Stimulated activated naive CD8-positive, alpha-beta T cell treated with anti-CD3 and anti-CD28 coated beads, Interleukin-15, Interleukin-2, amounts not matched to agents 100 U/mL and 50 U/mL, for 24 hours (primary cell): Measurements from ENCODE around the gene USP4.
A peak's percentile ranks its signal among the peaks of the same experiment; 100 is the strongest.
"Not testable (repeated sequence)": the region's sequence is repeated elsewhere in the genome, so short reads cannot be mapped to it uniquely, and the experiment has no call there.

Experiments used
- ATAC-seq: fragments of 150-1000 bp; cut with Tn5 transposase; one replicate; pipeline ENCODE4 v1.10.0; 2021
- DNase-seq: peaks from one replicate; pipeline ENCODE4 v3.0.0; 2021

USP4 gene

DNA sequence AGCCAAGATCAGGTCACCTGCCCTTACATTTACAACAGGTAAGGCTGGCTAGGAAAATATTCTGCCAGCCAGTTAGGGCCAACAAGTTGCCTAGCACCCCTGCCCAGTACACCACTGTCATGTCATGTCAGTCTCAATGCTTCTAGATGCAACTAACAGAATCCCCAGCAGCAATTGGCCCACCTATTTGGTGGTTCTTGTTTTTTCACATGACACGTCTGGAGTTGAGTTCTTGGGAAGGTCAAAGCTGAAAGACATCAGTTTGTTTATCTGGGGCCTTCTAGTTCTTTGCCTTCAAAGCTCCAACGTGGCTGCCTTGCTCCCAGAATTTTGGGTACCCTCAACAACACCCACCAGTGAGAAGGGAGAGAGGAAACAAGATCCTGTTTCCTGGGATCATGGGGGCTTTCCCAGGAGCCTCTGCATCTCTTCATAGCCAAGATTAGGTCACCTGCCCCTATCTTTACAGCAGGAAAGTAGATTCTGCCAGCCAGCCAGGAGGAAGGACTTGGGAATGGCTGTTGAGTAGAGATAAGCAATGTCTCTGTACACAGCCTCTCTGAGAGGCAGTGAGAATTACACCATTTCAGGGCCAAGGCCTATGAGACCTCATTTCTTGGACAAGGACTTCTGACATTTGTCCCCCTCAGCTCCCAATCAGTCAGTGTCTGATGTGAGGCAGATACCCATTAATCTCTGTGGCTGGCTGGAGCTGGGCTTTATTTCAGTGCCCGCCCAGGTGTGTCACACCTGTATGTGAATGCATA is 9.7 kb upstream of the USP4 start:
- ATAC-seq: no peak
- no peak for DNase-seq

DNA sequence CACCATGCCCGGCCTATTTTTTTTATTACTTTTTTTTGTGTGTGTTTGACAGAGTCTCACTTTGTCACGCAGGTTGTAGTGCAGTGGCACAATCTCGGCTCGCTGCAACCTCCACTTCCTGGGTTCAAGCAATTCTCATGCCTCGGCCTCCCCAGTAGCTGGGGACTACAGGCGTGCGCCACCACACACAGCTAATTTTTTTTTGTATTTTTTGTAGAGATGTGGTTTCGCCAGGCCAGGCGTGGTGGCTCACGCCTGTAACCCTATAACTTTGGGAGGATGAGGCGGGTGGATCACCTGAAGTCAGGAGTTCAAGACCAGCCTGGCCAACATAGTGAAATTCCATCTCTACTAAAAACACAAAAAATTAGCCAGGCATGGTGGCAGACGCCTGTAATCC is 8.5 kb upstream of the USP4 start:
- ATAC-seq, DNase-seq: not testable (repeated sequence)

DNA sequence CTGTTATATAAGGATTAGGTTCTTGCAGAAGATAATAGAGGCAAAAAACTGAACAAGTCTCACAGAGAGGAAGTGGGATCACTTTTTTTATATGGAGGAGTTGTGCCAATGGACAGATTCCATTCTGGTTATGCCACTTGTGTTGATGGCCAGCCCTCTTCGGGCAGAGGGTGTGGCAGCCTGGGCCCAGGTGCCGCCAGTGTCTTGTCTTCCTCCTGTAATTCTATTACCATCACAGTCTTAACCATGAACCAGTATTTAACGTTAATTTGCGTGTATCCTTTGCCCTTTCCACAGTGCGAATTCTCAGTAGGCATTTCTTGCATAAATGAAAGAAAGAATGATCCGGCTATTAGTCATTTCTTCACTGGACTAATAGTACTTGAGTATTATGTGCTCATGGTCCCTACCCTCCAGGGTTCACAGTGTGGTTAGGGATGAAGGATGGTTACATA is 7.0 kb upstream of the USP4 start:
- DNase-seq: no peak
- no peak for ATAC-seq

DNA sequence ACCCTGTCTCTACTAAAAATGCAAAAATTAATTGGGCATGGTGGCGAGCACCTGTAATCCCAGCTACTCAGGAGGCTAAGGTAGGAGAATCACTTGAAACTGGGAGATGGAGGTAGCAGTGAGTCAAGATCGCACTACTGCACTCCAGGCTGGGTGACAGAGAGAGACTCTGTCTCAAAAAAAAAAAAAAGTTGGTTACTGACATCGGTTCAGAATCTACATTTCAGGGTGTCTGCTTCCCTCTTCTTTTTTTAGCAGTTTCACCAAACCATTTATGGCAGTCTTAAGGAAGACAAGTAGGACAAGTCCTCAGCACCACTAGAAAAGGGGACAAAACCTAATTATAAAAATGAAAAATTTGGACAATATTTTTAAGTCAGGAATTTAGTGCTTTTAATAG is 3.3 kb upstream of the USP4 start:
- DNase-seq (no peak), ATAC-seq (no peak)

DNA sequence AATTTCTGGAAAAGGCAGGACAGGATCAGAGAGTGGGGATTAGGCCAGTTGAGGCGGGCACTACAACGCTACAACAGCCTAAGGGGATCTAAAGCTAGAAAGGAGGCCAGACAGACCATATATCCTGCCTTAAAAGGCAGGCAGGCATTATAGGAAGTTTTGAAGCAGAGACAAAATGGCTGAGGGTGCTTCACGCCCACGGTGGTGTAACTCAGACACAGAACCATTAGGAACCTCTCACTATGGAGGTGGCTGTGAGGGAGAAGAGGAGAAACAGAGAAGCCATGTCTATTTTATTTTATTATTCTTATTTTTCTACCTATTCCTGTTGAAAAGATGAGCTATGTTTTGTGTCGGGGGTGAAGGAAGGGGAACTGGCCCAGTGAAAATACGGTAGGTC is 2.1 kb upstream of the USP4 start:
- ATAC-seq: no peak
- DNase-seq: no peak

DNA sequence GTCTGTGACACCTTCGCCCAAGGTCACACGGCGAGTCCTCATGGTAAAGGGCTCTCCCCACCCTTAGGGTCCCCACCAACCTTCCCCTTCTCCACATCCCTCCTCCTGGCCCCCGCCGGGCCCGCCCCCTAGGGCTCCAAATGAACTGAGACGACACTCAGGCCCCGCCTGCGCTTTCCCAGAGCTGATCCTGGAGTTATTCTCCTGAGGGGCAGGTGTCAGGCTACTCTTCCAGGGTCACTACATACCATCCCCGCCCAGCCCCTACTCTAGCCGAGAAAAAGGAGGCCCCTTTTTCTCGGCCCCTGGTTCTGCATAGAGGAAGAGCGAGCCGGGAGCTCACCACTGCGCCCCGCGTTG is 292 bp downstream of the USP4 start:
- peak; percentile 49 for DNase-seq
- peak; percentile 2 for ATAC-seq

DNA sequence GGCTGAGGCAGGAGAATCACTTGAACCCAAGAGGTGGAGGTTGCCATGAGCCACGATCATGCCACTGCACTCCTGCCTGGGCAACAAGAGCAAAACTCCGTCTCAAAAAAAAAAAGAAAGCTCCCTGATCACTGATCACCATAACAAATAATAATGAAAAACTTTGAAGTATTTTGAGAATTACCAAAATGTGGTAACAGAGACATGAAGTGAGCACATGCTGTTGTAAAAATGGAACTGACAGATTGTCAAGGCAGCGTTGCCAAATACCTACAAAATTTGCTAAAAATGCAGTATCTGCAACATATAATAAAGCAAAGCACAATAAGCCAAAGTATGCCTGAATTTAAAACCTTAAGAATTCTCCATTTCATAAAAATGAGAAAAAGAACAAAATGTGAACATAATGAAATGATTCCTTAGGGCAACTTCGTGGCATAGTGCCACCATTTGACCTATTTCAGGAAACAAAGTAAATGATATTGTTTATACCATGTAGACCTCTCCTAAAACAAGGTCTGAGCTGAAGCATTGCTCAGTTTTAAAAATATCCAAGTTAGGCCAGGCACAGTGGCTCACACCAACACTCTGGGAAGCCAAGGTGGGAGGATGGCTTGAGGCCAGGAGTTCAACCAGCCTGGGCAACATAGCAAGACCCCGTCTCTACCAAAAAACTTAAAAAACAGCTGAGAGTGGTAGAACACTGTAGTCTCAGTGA is 5.8 kb downstream of the USP4 start:
- ATAC-seq: no peak
- no peak for DNase-seq

DNA sequence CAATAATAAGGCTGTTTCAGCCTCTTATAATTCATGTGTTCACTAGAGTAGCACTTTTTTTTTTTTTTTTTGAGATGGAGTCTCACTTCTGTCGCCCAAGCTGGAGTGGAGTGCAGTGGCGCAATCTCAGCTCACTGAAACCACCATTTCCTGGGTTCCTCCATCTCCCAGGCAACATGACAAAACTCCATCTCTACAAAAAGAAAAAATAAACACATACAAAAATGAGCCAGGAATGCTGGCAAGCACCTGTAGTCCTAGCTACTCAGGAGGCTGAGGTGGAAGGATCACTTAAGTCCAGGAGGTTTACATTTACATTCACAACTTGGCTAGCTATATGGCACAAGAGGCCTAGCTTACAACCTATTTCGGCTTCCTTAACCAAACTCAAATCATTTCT is 6.8 kb downstream of the USP4 start:
- ATAC-seq (no peak), DNase-seq (no peak)

DNA sequence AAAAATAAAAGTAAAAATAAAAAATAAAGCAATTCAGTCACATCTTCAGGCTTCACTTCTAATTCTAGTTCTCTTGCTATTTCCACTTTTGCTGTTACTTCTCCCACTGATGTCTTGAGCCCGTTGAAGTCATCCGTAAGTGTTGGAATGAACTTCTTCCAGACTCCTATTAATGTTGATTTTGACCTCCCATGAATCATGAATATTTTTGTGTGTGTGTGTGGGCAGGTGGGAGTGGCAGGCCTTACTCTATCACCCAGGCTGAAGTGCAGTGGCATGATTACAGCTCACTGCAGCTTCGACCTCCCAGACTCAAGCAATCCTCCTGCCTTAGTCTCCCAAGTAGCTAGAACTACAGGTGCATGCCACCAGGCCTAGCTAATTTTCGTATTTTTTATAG is 10.7 kb downstream of the USP4 start:
- DNase-seq (no peak), ATAC-seq (no peak)

DNA sequence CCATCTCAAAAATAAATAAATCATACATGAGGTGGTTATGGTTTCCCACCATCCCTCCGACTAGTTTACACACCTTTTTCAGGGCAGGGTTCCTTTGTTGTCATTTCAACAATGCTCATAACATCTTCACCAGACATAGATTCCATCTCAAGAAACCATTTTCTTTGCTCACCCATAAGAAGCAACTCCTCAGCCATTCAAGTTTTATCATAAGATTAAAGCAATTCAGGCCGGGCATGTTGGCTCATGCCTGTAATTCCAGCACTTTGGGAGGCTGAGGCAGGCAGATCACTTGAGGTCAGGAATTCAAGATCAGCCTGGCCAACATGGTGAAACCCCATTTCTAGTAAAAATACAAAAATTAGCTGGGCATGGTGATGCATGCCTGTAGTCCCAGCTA is 11.5 kb downstream of the USP4 start:
- not testable (repeated sequence) for DNase-seq, ATAC-seq

DNA sequence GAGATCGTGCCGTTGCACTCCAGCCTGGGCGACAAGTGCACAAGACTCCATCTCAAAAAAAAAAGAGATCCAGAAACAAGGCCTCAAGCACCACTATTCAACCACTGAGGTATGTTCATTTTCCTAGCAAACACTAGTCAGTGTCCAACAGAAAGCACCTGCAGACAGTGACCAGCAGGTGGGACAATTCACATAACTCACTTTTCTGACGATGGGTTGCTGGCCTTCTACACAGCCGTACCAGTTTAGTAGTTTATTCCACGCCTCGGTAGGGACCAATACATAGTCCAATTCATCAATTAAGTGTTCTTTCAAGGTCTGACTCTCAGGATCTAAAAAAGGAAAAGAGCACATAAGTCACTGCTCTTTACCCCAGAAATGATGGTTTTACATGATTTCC is 12.4 kb downstream of the USP4 start:
- no peak for DNase-seq
- no peak for ATAC-seq

DNA sequence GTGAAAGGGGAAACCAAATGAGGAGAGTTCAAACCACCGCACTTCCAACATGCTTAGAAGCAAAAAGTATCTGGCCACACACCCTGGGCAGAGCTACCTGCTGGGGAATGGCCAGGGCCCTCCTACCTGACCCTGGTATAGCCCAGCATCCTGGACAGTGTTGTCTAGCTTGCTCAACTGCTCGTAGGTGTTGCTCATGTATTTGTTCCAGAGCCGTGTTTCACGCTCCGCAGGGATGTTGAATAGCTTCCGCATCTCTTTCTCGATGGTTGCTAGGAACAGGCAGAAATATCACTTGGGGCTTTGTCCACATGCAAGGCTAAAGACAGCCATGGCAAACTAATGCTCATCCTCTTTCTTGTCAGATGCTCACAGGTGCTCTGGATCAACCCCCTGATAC is 15.1 kb downstream of the USP4 start:
- DNase-seq (no peak), ATAC-seq (no peak)

DNA sequence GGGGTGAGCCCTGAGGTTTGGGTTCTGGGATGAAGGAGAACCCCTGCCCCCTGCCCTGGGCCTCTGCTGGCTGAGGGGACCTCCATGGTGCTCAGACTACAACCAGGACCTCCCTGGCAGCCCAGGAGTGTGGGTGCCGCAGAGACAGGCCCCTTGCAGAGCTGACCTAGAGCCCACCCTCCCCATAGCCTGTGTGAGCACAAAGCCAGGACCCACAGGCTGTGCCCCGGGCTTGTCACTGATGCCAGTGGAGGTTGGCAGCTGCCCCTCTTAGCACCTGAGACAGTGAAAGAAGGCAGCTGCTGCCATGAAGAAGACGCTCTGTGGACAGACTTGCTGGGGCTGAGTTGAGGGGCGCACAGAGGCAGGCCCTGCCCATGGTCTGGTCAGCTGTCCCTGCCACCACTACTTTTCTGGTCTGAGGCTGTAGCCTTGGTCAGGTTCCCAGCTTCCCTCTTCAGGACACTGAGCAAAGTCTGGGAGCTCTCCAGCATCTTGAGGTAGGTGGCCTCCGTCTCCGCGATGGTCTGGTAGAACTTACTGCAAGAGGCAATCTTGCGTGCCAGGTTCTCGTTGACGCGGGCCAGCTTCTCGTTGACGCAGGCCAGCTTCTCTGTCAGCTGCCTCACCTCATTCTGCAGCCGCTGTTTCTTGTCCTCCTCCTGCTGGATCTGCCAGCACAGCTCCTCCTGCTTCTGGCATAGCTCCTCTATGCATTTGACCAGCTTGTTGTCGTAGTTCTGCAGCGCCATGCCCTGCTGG is 23.0 kb downstream of the USP4 start:
- ATAC-seq (no peak), DNase-seq (no peak)

DNA sequence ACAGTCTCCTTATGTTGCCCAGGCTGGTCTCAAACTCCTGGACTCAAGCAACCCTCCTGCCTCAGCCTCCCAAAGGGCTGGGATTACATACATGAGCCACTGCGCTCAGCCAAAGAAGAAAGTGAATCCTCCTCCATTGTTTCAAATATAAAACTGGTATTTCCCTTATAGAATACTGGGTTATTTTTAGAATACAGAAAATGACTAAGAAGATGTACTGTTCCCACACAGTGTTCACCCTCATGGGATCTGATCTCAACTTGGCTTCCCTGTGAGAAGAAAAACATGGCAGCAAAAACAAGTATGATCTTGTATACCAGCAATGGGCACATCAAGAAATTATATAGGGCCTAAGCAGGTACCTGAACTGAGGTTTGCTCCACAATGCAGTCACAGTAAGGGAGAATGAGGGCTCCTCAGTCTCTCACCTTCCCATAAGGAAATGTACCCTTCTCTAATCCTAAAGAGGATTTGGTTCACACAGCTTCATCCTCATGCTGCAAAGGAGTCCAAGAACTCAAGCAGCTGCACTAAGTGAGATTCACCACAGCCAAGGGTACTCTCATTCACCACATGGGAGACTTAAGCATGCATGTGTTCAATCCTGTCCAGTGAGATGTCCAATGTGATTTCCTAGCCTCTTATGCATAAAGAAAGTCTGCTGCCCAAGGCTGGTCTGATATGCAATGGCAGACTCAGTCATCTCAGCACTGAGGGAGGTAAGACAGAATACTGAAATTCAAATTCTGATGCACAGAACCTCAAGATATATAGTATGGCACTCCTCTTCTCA is 25.8 kb downstream of the USP4 start:
- no peak for DNase-seq
- no peak for ATAC-seq

DNA sequence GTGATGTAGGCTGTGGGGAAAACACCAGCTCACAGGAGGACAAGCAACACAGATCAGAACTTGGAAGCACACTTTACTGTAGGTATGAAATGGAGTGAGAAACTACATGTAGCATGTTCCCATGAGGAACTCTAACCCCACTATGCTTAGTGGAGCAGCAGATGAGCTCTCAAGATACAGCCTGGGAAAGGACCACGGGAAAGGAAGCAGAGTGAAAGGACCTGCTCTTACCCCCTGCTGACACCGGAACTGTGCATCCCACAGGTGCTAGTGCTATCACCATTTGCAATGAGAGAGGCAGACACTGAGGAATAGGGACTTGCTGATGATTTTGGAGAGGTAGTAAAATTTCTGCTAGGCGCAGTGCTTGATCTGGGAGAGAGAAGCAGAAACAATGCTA is 28.6 kb downstream of the USP4 start:
- no peak for DNase-seq
- no peak for ATAC-seq

DNA sequence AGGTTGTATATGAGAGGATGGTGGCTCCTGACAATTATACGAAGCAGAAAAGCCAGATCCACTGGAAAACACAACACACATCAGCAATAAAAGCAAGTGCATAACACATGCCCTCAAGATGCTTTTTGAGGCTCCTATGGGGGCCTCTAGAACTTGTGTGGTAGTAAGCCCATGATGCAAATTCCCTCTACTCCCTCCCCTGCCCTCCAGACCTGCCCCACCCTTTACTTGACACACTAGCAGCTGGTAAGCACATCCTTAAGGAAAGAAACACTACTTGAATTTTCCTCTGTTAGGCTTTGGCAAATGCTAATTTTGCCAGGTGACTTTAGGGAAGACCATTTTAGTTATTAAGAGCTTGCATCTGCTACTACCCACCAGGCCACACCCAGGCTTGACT is 29.2 kb downstream of the USP4 start:
- no peak for ATAC-seq
- no peak for DNase-seq

DNA sequence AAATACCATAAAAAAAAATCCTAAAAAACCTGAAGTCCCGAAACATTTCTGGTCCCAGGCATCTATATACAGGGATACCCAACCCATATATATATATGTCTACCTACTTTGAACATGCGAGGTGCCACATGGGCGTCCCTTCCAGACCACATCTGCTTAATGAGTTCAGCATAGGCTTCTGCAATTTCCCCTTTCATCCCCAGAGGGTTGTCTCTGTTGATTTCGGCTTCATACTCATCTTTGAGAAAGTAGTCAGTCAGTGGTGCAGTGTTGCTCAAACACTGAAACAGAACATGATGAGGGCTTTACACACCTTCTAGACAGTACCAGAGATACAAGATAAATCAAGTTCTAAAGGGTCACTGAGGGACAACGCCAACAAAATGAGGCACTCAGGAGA is 34.2 kb downstream of the USP4 start:
- no peak for ATAC-seq

DNA sequence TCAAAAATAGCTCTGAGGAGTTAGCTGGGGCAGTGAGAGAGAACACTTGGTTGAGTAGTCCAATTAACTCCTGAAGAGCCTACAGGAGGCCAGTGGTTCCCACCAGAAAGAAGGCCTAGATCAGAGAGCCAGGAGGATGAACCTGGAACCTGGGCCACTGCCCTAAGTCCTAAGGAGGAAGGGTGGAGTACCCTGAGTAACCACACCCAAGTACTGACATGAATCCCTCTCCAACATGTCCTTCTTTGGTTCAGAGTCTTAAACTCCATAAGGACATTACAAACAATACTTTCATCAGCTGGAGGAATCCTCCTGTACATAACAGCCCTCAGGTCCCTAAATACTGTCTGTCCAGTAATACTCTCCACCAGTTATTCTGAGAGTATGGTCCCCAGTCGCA is 37.2 kb downstream of the USP4 start:
- ATAC-seq (no peak), DNase-seq (no peak)

More for the DNA sequence above, 34.2 kb downstream of the USP4 start:
- DNase-seq: no peak

DNA sequence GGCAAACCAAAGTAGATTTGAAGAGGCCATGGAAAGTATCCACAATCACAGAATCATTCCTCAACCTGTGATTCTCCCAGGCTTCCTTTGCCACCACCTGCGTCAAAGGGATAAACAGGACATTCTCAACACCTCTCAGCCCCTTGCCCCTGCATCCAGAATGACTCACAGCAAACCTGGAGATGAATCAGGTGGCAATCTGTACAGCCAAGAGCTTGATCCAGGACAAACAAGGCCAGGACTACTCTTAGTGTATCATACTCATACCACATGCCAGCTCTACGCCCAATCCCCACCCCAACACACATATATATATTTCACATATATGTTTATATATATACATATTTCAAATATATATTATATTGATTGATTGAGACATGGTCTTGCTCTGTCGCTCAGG is 39.3 kb downstream of the USP4 start:
- ATAC-seq (no peak), DNase-seq (no peak)

DNA sequence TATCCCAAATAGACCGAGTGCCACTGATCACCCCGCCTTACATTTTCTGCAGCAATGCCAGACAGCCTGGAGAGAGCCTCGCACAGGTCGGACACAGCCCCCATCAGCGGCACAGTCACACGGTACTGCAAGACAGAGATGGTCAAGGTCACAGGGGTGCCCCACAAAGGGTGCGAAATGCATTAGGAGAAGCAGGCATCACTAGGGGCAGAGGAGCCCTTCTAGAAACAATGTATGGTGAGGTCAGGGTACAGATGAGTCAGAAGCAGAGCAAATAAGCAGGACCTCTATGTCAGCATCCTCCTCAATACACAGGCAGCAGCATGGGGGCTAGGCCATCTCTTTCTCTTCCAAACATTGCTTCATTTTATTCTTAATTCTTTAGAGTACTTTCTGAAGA is 41.3 kb downstream of the USP4 start:
- ATAC-seq: no peak

DNA sequence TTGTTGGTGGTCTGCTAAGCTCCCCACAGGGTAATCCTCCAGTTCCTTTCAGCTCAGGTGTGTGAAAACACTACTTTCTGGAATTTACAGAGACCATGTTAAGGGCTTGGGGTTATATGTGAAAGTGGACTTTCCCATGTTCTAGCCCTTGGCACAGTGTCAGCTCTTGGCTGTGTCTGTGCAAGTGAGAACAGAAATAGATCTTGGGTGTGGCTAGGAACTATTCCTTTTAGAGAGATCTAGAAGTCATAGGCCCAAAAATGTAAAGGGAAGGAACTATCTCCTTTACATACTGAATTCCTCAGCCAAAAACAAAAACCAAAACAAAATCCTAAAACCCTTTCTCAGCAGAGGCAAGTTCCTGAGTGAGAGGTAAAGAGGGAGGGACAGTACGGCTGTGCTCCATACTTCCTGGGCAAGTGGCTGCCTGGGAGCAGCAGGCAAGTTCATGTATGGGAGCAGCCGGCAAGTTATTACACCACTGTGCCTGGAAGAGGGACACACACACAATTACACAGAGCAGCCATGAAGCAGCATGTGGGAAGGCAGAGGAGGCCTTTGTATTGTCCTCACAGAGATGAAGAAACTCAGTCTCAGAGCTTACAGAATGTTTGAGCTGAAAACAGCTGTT is 43.0 kb downstream of the USP4 start:
- ATAC-seq (no peak), DNase-seq (no peak)

More for the DNA sequence above, 41.3 kb downstream of the USP4 start:
- DNase-seq: no peak
